Activated CD8-positive, alpha-beta memory T cell treated with anti-CD3 and anti-CD28 coated beads, Interleukin-2, amount 50 U/mL, for 4 hours (primary cell): Measurements from ENCODE around the gene LTA4H.

Experiments used
- DNase-seq: peaks from one replicate; pipeline ENCODE4 v3.0.0-alpha.2; 2020

The LTA4H gene

DNA sequence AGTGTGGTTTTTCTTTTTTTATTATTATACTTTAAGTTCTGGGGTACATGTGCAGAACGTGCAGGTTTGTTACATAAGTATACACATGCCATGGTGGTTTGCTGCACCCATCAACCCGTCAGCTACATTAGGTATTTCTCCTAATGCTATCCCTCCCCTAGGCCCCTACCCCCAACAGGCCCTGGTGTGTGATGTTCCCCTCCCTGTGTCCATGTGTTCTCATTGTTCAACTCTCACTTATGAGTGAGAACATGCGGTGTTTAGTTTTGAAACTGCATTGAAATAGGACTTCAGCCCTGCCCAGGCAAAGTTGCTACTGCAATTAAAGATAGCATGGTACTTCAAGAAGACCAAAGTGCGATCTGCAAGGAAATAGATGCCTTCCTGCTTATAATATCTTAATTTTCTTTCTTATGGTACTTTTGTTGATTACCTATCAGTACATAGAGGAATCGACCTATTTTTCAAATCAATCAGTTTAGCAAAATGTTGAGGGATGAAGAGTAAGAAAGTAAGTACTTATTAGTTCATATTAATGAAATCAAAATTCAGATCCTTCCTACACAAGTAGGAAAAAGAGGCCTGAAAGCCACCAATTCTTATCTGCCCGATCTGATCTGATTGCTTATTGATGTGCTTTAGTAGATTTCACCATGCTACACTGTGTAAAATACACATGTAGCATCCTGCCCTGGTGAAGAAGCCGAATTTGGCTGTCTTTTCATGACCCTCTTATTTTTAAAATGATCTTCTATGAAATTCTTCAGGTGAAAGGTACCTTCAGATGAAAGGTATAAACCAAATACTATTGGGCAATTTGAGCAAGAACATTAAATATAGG lies 1.6 kb downstream of the LTA4H start:
- no peak for DNase-seq

- DNase-seq = no peak
Observed at GRCh38 chr12:96029826-96030225, 5.6 kb downstream of the LTA4H start.

DNA sequence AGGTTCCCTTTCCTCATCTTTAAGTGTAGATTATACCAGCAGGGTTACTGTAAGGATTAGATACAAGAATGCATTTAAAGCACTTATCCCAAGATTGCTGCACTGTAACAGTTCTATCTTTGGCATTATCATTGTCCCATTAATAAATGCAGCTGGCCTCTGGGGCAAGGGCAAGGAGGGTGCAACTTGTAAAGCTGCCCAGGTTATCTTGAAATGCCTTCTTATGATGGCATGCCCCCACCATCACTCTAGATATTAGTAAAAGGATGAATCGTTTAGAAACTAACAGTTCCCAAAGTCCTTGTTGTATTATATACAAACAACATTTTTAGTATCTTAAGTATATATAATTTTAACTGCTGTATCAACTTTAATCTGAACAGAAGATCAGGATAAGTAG lies 6.8 kb downstream of the LTA4H start:
- DNase-seq = no peak

DNA sequence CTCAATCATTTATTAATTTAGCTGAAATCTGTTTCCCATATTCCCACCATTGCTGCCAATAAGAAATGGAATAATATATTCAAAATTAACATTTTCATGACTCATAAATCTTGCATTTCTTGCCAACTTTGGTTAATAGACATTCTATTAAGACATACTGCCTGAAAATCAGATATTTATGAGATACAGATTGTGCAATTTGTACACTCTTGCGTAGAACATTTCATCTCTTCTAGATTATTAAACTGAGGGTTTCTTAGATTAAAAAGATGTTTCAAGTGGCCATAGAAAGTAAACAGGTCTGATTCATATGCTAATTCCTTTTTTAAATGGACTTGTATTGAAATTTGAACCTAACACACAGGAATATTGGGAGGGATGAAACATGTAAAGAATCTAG lies 9.1 kb downstream of the LTA4H start:
- DNase-seq = no peak

DNA sequence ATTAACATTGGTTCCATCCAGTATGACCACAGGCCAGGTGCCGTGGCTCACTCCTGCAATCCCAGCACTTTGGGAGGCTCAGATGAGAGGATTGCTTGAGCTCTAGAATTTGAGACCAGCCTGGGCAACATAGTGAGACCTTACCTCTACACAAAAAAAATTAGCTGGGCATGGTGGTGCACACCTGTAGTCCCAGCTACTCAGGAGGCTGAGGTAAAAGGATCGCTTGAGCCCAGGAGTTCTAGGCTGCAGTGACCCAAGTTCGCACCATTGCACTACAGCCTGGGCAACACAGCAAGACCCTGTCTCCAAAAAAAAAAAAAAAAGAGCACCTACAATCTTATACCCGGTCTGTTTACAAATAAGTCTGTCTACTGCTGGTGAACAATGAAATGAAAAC lies 9.9 kb downstream of the LTA4H start:
- DNase-seq = no peak

DNA sequence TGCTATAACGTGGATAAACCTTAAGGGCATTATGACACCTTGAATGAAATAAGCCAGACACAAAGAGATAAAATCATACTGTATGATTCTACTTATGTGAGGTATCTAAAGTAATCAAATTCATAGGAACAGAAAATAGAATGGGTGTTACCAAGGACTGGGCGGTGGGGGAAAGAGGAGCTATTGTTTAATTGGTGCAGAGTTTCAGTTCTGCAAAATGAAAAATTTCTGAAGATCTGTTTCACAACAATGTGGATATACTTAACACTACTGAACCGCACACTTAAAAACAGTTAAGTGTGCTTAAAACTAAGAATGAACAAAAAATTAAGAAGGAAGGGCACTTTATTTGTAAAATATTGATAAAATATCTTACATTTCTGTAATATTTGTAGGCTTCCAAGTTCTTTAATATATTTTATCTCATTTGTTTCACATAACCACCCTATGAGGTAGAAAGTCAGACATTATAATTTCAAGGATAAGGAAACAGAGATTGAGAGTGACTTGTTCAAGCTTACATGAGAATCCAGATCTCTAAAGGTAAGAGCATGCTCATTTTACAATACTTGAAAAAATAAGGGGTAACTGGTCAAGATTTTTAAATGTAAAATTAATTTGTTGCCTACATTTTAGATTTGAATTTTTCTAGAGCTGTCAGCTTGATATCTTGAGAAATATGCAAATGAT lies 14.9 kb downstream of the LTA4H start:
- no peak for DNase-seq

DNA sequence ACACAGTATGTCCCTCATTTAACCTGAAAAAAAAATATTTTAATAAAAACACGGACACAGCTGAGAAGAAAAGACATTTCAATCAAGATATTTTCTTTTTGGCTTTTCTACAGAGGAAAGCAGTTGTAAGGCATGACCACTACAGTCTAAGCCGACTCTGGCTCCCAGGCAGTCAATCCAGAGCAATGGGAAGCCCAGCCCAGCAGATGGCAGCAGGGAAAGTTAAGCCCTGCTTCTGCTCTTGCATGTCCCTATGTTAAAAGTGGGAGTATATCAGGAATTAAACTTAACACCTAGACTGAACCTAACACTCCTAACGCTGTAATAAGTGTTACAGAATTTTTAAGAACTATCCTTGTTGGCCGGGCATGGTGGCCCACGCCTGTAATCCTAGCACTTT lies 19.7 kb downstream of the LTA4H start:
- DNase-seq = no peak

DNA sequence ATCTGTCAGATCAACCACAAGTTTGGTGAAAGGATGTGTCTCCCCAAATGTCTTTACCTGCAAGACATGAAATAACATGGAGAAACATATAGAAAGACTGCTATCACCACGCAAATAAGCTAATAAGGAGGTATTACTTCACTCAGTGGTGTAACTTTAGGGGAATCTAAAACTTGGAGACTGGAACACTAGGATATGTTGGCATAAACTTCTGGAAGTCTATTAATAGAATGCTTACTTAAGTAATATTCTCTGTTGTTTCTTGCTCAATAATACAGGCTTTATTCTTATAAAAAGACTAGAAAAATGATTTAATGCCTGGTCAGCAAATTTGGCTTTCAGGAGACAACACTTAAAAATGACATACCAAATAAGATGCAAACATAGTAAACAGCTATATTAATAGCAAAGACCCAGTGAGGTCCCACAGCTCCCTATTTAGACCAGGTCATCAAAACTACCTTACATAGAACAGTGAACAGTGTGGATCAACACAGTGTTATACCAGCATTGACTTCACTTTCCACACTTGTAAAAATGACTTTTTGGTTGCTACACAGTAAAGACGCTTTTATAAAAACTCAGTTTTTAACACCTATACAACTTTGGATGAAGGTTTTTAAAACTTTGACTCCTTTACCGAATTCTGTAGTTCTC lies 20.3 kb downstream of the LTA4H start:
- no peak for DNase-seq

DNA sequence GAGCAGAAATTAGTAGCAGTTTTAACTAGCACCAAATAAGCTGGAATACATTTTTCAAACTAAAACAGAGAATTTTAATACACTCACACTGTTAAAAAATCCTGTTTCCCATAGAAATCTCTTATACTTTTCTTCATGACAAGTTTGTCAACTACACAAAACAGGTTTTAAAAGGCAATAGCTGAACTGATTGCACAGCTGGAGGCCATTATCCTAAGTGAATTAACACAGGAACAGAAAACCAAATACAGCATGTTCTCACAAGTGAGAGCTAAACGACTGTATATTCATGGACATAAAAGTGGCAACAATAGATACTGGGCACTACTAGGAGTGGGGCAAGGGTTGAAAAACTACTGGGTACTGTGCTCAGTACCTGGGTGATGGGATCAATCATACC lies 27.7 kb downstream of the LTA4H start:
- no peak for DNase-seq

- no peak for DNase-seq
Observed at GRCh38 chr12:96006727-96007126, 28.7 kb downstream of the LTA4H start.

- no peak for DNase-seq
Observed at GRCh38 chr12:96000858-96001257, 34.5 kb downstream of the LTA4H start.

DNA sequence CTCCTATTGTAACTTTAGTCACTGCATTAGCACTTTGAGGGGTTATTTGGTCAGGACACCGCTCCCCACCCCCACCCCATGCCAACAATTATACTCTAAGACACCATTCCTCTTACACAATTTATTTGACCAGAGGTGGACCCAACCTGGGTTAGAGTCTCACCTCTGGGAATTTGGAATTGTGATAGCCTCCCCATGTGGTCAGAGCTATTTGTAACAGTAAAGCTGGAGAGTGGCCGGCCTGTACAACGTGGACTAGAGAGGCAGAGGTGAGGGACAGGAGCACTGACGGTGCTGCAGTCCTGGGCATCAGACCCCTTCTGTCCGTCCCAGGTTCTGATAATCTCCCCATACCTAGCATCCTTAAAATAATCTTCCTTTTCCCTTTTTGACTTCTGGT lies 35.9 kb downstream of the LTA4H start:
- no peak for DNase-seq

- peak; percentile 20 for DNase-seq
Observed at GRCh38 chr12:95998611-95999286, 36.6 kb downstream of the LTA4H start.

DNA sequence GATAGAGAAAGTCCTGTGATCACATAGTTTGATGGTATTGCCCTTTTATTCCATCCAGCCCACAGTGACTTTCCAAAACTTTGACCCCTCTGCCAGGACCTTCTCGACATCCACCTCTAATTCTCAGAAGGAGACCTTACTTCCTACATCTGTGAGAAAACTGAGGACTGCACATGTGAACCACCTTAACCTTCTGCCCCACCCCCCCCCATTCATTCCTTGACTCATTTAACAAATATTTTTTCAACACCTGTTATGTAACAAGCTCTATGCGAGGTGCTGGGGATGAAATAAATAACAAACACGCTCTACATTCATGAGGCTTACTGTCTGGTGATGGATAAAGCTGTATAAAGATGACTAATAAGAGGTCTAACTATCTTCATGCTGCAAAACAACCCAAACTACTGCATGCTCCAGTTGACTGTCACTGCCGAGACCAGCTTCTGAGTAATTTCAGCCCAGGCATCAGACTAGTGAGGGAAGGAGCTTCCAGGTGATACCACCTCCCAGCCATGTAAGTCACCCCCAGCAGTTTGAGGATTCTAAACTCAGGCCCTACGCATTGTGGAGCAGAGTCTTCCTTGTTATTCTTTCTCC lies 37.4 kb downstream of the LTA4H start:
- DNase-seq = no peak

GRCh38 chr12:95997276-95997675 lies 38.1 kb downstream of the LTA4H start:
- DNase-seq = no peak

DNA sequence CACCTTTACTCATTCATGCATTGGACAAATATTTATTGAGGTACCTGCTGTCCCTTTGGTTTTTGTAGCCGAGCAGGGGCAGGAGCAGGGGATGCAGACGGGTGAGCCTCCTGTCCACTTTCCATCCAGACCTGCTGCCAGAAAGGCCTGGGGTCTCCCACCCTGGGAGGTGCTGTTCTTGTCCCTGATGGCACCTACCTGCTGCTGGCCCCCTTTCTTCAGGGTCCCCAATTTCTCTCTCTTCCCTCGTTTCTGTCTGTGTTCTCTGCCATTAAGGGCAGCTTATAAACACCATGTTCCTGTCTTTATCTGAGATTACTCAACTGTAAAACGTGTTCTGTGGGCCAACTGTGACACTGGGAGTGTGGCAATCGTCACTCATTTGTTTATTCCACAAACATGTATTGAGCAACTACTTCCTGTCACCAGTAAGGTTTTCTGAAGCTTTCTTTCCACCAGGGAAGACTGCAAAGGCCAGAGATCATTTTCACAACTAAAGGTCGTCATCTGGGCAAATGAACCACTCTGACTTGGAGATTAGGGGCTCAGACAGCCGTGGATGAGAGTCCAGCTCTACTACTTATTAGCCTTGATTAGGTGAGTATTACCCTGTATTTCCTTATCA lies 39.2 kb downstream of the LTA4H start, which contains the start of gene HAL:
TSS of gene HAL (minus strand) at position 311 of the 625 bp plus-strand sequence. CDS start 434 bp downstream, outside the sequence.
- DNase-seq = no peak

DNA sequence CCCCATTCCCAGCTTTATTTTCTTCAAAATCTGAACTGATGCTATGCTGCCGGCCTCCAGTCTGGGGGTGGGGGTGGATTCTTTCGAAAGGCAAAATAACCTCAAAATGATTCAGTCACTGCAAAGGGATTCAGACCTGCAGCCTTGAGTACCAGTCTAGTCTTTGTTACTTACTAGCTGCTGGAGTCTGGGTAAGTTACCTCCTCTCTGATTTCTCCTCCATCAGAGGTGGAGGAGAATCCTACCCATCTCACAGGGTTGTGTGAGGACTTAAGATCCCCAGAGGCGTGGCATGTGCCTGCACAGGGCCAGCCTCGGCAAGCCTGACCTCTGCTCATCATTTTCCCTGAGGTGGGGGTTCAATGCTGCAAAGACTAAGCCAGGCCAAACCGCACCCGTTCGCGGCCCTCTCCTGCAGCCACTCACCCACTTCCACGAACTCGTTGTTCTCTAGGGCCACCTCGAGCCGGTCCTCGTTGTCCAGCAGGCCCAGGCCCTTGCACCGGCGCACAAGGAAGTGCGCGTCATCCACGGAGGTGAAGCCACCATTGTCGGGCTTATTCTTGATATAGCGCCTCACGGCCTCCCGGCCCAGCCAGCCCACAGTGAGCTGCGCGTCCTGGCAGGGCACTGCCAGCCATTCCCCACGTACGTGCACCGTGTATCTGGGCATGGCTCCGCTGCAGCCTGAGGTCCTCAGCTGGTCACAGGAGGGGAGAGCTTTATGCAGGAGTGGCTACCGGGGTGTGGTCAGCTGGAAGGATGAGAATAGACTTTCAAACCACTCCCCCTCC lies 40.0 kb downstream of the LTA4H start:
- DNase-seq = no peak

DNA sequence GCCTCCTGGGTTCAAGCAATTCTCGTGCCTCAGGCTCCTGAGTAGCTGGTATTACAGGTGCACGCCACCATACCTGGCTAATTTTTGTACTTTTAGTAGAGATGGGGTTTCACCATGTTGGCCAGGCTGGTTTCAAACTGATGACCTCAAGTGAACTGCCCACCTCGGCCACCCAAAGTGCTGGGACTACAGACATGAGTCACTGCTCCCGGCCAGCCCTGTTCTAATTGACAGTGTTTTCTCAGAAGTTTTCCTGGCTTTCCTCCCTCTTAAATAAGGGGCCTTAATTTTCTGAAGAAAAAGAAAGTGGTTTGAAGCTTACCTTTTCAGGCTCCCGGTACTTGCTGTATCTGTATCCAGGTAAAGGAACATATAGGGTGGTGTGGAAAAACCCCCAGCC lies 40.9 kb downstream of the LTA4H start:
- no peak for DNase-seq

- no peak for DNase-seq
Observed at GRCh38 chr12:95993907-95994306, 41.5 kb downstream of the LTA4H start.

- DNase-seq = no peak
Observed at GRCh38 chr12:95990136-95990535, 45.3 kb downstream of the LTA4H start.

DNA sequence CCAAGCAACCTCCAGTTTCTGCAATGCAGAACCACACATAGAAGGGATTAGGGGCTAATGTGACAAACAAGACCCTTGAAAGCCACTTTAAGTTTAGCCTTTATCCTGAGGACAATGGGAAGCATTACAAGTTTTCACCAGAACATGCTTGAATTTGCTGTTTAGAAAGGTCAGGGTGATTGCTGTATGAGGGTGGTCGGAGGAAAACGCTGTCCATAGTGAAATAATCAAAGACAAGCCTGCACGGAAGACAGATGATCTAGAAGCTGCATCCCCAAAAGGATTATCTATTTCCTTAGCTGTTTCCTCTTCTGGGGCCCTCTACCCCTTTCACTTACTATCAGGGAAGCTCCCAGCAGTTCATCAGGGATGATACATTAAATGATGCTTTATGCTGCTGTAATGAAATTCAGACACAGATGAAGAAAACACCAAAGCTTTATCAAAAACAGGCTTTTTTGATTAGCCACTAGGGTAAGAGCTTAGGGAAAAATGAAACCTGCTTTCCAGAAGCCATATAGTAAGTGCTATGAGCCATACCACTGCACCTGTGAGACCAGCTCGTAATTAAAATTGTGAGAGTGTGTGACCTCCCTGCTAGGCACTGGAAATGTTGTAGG lies 45.8 kb downstream of the LTA4H start:
- DNase-seq = no peak
